OCI-LY1 (cell line): ENCODE data around the gene CELF2.

Source experiments
- H2AFZ ChIP-seq: fragments of 200-600 bp; sonication (generic), shearing (Covaris generic); 2 replicates; pipeline ENCODE4 v1.6.0; 2014; ENCODE audit warnings: antibody characterized with exemption, mild to moderate bottlenecking, low read length
- H3F3A ChIP-seq: fragments of 200-600 bp; sonication (generic), shearing (Covaris generic); 2 replicates; pipeline ENCODE4 v1.6.0; 2014; ENCODE audit warnings: mild to moderate bottlenecking, antibody characterized with exemption, low read length, moderate library complexity; ENCODE audit not compliant: insufficient read depth
- H3K27ac ChIP-seq: fragments of 200-600 bp; sonication (generic); 2 replicates; pipeline ENCODE4 v1.5.1; 2014; ENCODE audit warnings: low read length, mixed run types, mild to moderate bottlenecking, low read depth; ENCODE audit not compliant: poor library complexity, severe bottlenecking
- H3K27me3 ChIP-seq: fragments of 200-600 bp; sonication (generic); 2 replicates; pipeline ENCODE4 v1.6.0; 2014; ENCODE audit warnings: antibody characterized with exemption, mild to moderate bottlenecking, low read length, moderate library complexity; ENCODE audit not compliant: insufficient read depth
- H3K36me3 ChIP-seq: fragments of 200-600 bp; sonication (generic); 2 replicates; pipeline ENCODE4 v1.6.1; 2014; ENCODE audit warnings: mild to moderate bottlenecking, antibody characterized with exemption, low read length, moderate library complexity, mixed read lengths; ENCODE audit not compliant: insufficient read depth
- H3K4me1 ChIP-seq: fragments of 200-600 bp; sonication (generic); 2 replicates; pipeline ENCODE4 v1.5.1; 2014; ENCODE audit warnings: mild to moderate bottlenecking, low read length, moderate library complexity; ENCODE audit not compliant: insufficient read depth, severe bottlenecking
- H3K4me2 ChIP-seq: fragments of 200-600 bp; sonication (generic), shearing (Covaris generic); 2 replicates; pipeline ENCODE4 v1.6.1; 2014; ENCODE audit warnings: low read length
- H3K4me3 ChIP-seq: fragments of 200-600 bp; sonication (generic); 2 replicates; pipeline ENCODE4 v1.5.1; 2014; ENCODE audit warnings: low read length, low read depth, mild to moderate bottlenecking, mixed read lengths; ENCODE audit not compliant: poor library complexity, severe bottlenecking
- H3K79me2 ChIP-seq: fragments of 200-600 bp; shearing (Covaris generic); 2 replicates; pipeline ENCODE4 v1.6.1; 2016; ENCODE audit warnings: mixed run types, low read length, mixed read lengths; ENCODE audit not compliant: insufficient read depth
- H3K9ac ChIP-seq: fragments of 200-600 bp; sonication (generic), shearing (Covaris generic); 2 replicates; pipeline ENCODE4 v1.6.1; 2014; ENCODE audit warnings: mild to moderate bottlenecking, low read length, mixed read lengths
- H3K9me2 ChIP-seq: fragments of 200-600 bp; sonication (generic), shearing (Covaris generic); 2 replicates; pipeline ENCODE4 v1.6.1; 2014; ENCODE audit warnings: low read depth, mild to moderate bottlenecking, low read length, mixed read lengths
- H3K9me3 ChIP-seq: fragments of 200-600 bp; shearing (Covaris generic); 2 replicates; pipeline ENCODE4 v1.6.1; 2014; ENCODE audit warnings: low read length, mixed read lengths
- H4K20me1 ChIP-seq: fragments of 200-600 bp; sonication (generic), shearing (Covaris generic); 2 replicates; pipeline ENCODE4 v1.6.0; 2016; ENCODE audit warnings: mild to moderate bottlenecking, low read length; ENCODE audit not compliant: insufficient read depth
- CTCF ChIP-seq: fragments of 200-600 bp; sonication (generic), shearing (Covaris generic); IDR thresholded peaks from 2 replicates; pipeline ENCODE4 v1.5.1; 2017; ENCODE audit warnings: mild to moderate bottlenecking, antibody characterized with exemption, low read length, moderate library complexity, mixed read lengths
- EZH2 ChIP-seq: fragments of 200-600 bp; sonication (generic), shearing (Covaris generic); IDR thresholded peaks from 2 replicates; pipeline ENCODE4 v1.8.0; 2017; ENCODE audit warnings: borderline replicate concordance, mixed run types, mild to moderate bottlenecking, antibody characterized with exemption, low read length, moderate library complexity, mixed read lengths

Gene CELF2

GRCh38 chr10:11264296-11265048 is 246.8 kb downstream of the CELF2 start:
- no peaks in the 10 kb centered on the region for H4K20me1 ChIP-seq
- no peak overlapping the region for H3K4me3 ChIP-seq
- no peaks in the 10 kb centered on the region for H3K79me2 ChIP-seq
- H3K27ac ChIP-seq: no peak overlapping the region
- peaks cover 8% of the 10 kb centered on the region for H3K4me1 ChIP-seq
- H3K27me3 ChIP-seq: no peaks in the 10 kb centered on the region
- H3K4me2 ChIP-seq: no peak overlapping the region
- H3K9me2 ChIP-seq: no peaks in the 10 kb centered on the region
- no peaks in the 10 kb centered on the region for H3F3A ChIP-seq
- no peak overlapping the region for H3K9ac ChIP-seq
- no peak for TF ChIP-seq CTCF
- TF ChIP-seq EZH2: no peak
- no peaks in the 10 kb centered on the region for H3K9me3 ChIP-seq
- no peaks in the 10 kb centered on the region for H3K36me3 ChIP-seq
- H2AFZ ChIP-seq: no peak overlapping the region

- Histone ChIP-seq H3K4me2 (no peak overlapping the region), H3K4me1 (peaks cover 8% of the 10 kb centered on the region), H3K79me2 (no peaks in the 10 kb centered on the region), H4K20me1 (no peaks in the 10 kb centered on the region), H3K4me3 (no peak overlapping the region), H3K27me3 (no peaks in the 10 kb centered on the region), H3K9me3 (no peaks in the 10 kb centered on the region), H3K9ac (no peak overlapping the region), H3F3A (no peaks in the 10 kb centered on the region), H3K9me2 (no peaks in the 10 kb centered on the region), H3K27ac (no peak overlapping the region), H3K36me3 (no peaks in the 10 kb centered on the region), H2AFZ (no peak overlapping the region)
- TF ChIP-seq EZH2 (no peak), CTCF (no peak)
Observed at GRCh38 chr10:11265484-11265883, 247.8 kb downstream of the CELF2 start.

GRCh38 chr10:11266426-11266825 is 248.8 kb downstream of the CELF2 start:
- H3K9me3 ChIP-seq: no peaks in the 10 kb centered on the region
- H4K20me1 ChIP-seq: no peaks in the 10 kb centered on the region
- no peaks in the 10 kb centered on the region for H3K9me2 ChIP-seq
- H3K27ac ChIP-seq: no peak overlapping the region
- no peak overlapping the region for H3K4me2 ChIP-seq
- no peaks in the 10 kb centered on the region for H3K36me3 ChIP-seq
- no peaks in the 10 kb centered on the region for H3K79me2 ChIP-seq
- H3K27me3 ChIP-seq: no peaks in the 10 kb centered on the region
- H2AFZ ChIP-seq: no peak overlapping the region
- H3K4me3 ChIP-seq: no peak overlapping the region
- no peak overlapping the region for H3K9ac ChIP-seq
- no peaks in the 10 kb centered on the region for H3F3A ChIP-seq
- TF ChIP-seq EZH2 (no peak), CTCF (no peak)
- H3K4me1 ChIP-seq: peaks cover 8% of the 10 kb centered on the region
